ENCODE measurements around the gene MYADML2.

- TF ChIP-seq POLR2A (IDR thresholded peaks at IDR 0.05) (no peak), CTCF (IDR thresholded peaks at IDR 0.05) (no peak)
Measured at GRCh38 chr17:81933178-81933699, 13.8 kb downstream of the MYADML2 start.
